Activated T-helper 1 cell treated with anti-CD3 and anti-CD28 coated beads, Interleukin-12 subunit alpha, Interleukin-12 subunit beta, Interleukin-2, Interleukin-4 antibody, amounts not matched to agents 30 ng/mL and 10 ng/mL and 1 ng/mL, durations not matched to agents 14 hours and 24 hours and 36 hours (primary cell): ENCODE measurements around the gene VCP. TPM values are rescaled to one million over a fixed set of nuclear protein-coding genes. Genes with fewer than 3 reads are reported as not detected.

Source experiments
- DNase-seq: peaks from one replicate; pipeline ENCODE4 v3.0.0; 2021; ENCODE audit warnings: low spot score
- H3K27ac Mint-ChIP-seq: one replicate; pipeline ENCODE4 v1.8.0; 2021; ENCODE audit warnings: mild to moderate bottlenecking, mixed read lengths
- H3K27me3 Mint-ChIP-seq: one replicate; pipeline ENCODE4 v1.8.0; 2022; ENCODE audit warnings: mild to moderate bottlenecking, moderate library complexity, mixed read lengths; ENCODE audit not compliant: insufficient read depth
- H3K36me3 Mint-ChIP-seq: one replicate; pipeline ENCODE4 v1.8.0; 2021; ENCODE audit warnings: low read depth, mixed read lengths
- H3K4me1 Mint-ChIP-seq: one replicate; pipeline ENCODE4 v1.8.0; 2021; ENCODE audit warnings: low read depth, mixed read lengths
- H3K4me3 Mint-ChIP-seq: one replicate; pipeline ENCODE4 v1.8.0; 2021; ENCODE audit warnings: mild to moderate bottlenecking, moderate library complexity, mixed read lengths
- H3K9me3 Mint-ChIP-seq: one replicate; pipeline ENCODE4 v1.8.0; 2021; ENCODE audit warnings: mixed read lengths
- intact Hi-C: fragments of 100-400 bp; cut with micrococcal nuclease; formaldehyde crosslinking; loops from one replicate; pipeline ENCODE4 v1.15.1; 2024
- total RNA-seq: library from RNA; stranded (reverse); gene quantifications from 2 replicates; pipeline ENCODE4 v1.2.3, GENCODE V29; 2022

The VCP gene
- total RNA-seq, 1 donor from 2014 or later, result 334 TPM

DNA sequence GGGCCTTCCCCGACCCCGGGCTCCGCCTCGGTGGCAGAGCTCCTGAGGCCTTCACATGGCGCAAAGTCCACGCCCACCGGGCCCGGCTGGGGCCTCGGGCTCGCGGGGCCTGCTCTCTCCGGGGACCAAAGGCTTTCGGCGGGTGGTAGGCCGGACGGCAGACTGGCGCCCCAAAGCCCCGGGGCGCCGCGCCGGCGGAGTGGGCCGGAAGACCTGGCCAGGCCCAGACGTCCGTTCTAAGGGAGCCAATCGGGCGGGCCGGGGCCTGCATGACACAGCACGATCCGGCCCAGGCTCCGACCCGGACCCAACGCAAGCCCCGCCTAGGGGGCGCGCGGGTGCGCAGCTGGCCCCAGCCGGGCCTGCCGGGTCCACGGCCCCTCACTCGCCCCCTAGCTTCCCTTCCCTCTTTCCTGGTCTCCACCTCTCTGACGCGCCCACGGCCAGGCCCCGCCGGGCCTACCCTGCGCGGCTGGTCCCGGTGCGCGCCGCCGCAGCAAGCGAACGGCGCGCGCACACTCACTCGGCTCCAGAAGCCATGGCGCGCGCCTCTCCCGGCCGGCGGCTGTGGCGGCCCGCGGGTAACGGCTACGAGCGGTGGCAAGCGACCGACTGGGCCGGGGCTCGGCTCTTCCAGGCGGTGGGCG, 488 bp downstream of the VCP start:
- Mint-ChIP-seq H3K27me3 (no peaks in the 10 kb centered on the region), H3K27ac (peak overlapping the region; percentile 92), H3K4me1 (peaks cover 55% of the 10 kb centered on the region), H3K4me3 (peak overlapping the region; percentile 95), H3K36me3 (peaks cover 59% of the 10 kb centered on the region), H3K9me3 (no peaks in the 10 kb centered on the region)
- intact Hi-C loops, result loop anchor here (1.0 to 10.0 kb wide), 13 partner anchors 8 to 743 kb away; partner anchors contain the start of genes CCL27, CREB3, DNAI1 and DNAJB5
- peak; percentile 72 for DNase-seq

DNA sequence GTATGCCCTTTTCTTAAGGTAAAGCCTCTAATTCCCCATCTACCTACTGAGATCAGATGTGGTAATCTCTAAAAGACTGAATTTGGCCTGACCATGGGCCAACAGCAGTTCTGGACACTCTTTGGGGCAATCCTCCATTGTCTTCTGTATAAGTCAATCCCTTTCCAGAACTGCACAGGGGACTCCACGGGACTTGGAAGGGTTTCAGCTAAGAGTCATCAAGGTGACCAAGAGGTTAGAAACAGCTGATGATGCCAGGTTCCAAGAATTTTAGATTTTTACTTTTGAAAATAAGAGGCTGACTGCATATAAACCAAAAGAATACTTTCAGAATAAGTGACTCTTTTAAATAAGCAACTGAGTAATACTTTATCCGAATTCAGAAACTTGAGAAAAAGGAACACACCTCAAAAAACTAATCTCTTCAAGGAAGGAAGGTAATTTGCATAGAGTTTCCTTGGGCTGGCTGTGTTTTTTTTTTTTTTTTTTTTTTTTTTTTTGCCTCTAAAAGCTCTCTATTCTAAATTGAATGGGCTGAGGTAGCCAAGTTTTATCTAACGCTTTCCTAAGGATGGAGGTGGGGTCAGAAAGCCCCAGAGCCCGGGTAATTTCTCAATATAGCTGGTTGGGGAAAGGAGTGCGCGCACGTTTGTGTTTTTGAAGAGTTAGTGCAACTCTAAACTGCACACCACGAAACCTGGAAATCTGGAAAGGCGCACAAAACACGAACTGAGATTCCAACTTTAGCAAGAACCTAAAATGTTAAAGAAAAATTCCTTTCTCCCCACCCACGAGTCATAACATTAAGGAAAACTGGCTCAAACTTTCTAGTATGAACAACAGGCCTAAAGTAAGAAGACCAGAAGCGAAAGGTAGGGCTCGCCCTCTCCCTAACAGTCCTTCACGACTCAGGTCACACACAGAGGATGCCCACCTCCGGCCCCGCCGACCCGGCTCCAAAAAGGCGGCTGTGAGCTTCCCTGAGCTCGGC, 1.3 kb downstream of the VCP start:
- intact Hi-C loops, result loop anchor here (2.0 to 10.0 kb wide), 6 partner anchors 14 to 616 kb away; partner anchors contain the start of genes CCL27, DNAI1, FAM219A and SIGMAR1
- peak overlapping the region; percentile 95 for H3K4me3 Mint-ChIP-seq
- H3K27ac Mint-ChIP-seq, result peak overlapping the region; percentile 84
- peaks cover 62% of the 10 kb centered on the region for H3K36me3 Mint-ChIP-seq
- no peaks in the 10 kb centered on the region for H3K9me3 Mint-ChIP-seq
- H3K27me3 Mint-ChIP-seq, result no peaks in the 10 kb centered on the region
- peaks cover 52% of the 10 kb centered on the region for H3K4me1 Mint-ChIP-seq
- no peak for DNase-seq

DNA sequence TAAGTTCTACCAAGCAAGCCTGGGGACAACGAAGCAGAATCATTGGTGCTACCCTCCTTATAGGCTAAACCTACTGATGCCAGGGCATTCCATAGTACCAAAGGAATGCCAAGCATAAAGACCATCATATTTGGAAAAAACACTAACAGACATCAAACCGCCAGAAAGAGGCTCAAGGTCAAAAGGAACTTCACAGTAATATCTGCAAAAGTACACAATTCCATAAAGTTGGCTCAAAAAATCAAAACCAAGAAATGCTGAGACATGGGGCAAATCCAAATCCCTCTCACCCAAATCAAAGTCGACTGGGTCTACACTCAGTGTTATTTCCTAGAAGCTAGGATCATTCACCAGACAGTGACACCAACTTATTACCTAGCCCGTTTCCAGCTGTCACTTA, 3.4 kb downstream of the VCP start:
- Mint-ChIP-seq H3K36me3 (peaks cover 62% of the 10 kb centered on the region), H3K4me1 (peaks cover 52% of the 10 kb centered on the region), H3K27me3 (no peaks in the 10 kb centered on the region), H3K27ac (no peak overlapping the region), H3K9me3 (no peaks in the 10 kb centered on the region), H3K4me3 (peak overlapping the region; percentile 95)
- intact Hi-C loops, result no loop called here
- no peak for DNase-seq

DNA sequence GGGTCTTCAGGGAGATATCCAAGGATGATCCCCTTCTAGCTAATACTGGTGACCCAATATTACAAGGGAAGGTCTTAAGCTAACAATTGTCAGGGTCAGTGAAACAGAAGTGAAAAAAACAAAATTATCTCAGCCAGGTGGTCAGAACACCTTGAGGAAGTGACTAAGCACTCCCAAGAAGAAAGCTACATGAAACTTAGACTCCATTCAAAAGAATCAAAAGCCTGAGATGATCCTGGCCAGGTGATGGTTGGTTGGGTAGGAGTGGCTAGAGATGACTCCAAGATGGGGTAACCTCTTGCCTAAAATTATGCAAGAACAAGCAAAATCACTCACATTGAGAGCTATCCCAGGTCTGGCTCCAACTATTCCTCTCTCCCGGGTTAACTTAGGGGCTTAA, 5.4 kb downstream of the VCP start:
- peak overlapping the region; percentile 53 for H3K27ac Mint-ChIP-seq
- H3K36me3 Mint-ChIP-seq, result peaks cover 75% of the 10 kb centered on the region
- H3K9me3 Mint-ChIP-seq, result no peaks in the 10 kb centered on the region
- H3K4me1 Mint-ChIP-seq, result peaks cover 40% of the 10 kb centered on the region
- DNase-seq, result no peak
- H3K4me3 Mint-ChIP-seq, result no peak overlapping the region
- no peaks in the 10 kb centered on the region for H3K27me3 Mint-ChIP-seq
- intact Hi-C loops, result no loop called here

DNA sequence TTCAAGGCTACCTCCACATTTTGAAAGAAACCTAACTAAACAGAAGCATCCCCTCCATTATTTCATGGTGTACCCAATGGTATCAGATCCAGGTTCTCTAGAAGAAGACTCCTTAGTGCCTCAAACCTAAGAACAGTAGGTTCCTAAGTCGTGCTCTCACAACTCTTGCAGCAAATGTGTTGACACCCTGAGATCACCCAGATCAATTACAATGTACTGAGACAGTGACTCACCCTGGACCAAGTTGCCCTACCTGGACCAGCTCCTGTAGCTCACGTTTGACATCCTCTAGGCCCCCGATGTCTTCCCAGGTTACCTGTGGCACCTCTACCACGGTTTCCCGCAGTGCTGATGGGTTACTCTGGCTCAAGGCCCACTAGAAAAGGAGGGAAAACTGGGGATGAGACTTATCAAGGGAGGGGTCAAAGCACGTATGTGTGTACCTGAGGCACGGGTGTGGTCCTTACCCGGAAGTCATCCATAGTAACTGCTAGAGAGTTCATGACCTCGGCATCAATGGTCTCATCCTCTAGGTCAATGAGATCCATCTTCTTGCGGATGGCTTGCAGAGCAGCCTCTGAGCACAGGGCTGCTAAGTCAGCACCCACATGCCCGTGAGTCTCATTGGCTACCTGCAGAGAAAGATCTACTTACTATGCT, 11.7 kb downstream of the VCP start:
- Mint-ChIP-seq H3K4me1 (peaks cover 8% of the 10 kb centered on the region), H3K27ac (no peak overlapping the region), H3K4me3 (no peak overlapping the region), H3K9me3 (no peaks in the 10 kb centered on the region), H3K27me3 (no peaks in the 10 kb centered on the region), H3K36me3 (peaks cover 81% of the 10 kb centered on the region)
- no peak for DNase-seq
- intact Hi-C loops, result no loop called here

DNA sequence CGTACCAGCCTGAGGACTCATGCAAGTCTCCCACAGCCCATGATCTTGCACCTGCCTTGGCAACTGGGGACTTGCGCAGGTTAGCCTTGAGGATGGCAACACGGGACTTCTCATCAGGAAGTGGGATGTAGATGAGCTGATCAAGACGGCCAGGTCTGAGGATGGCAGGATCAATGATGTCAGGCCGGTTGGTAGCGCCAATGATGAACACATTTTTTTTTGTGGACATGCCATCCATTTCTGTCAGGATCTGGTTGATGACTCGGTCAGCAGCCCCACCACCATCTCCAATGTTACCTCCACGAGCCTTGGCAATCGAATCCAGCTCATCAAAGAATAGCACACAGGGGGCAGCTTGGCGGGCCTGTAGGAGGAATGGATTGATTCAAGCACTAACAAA, 13.0 kb downstream of the VCP start:
- Mint-ChIP-seq H3K27ac (no peak overlapping the region), H3K9me3 (no peaks in the 10 kb centered on the region), H3K27me3 (no peaks in the 10 kb centered on the region), H3K4me1 (peaks cover 8% of the 10 kb centered on the region), H3K36me3 (peaks cover 84% of the 10 kb centered on the region), H3K4me3 (no peak overlapping the region)
- no peak for DNase-seq
- intact Hi-C loops, result no loop called here

DNA sequence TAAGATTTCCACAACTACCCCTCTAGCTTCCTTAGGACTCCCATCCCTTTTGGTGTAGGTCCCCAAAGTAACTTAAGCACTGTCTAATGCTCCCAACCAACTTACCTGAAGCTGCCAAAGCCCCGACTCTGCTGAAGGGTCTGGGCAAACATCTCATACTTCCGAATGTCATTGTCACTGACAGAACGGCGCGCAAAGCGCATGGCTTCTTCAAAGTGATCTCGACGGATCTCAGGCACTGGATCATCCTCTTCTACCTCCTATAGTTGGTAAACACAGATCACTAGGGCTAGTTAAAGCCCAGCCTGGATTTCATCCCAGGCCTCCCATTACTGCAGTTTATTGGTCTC, 15.2 kb downstream of the VCP start:
- Mint-ChIP-seq H3K36me3 (peaks cover 73% of the 10 kb centered on the region), H3K9me3 (no peaks in the 10 kb centered on the region), H3K27ac (no peak overlapping the region), H3K4me1 (peaks cover 8% of the 10 kb centered on the region), H3K4me3 (no peak overlapping the region), H3K27me3 (no peaks in the 10 kb centered on the region)
- no peak for DNase-seq
- intact Hi-C loops, result loop anchor here (2.0 kb wide), 1 partner anchor 14 kb away; no protein-coding TSS in a partner anchor

DNA sequence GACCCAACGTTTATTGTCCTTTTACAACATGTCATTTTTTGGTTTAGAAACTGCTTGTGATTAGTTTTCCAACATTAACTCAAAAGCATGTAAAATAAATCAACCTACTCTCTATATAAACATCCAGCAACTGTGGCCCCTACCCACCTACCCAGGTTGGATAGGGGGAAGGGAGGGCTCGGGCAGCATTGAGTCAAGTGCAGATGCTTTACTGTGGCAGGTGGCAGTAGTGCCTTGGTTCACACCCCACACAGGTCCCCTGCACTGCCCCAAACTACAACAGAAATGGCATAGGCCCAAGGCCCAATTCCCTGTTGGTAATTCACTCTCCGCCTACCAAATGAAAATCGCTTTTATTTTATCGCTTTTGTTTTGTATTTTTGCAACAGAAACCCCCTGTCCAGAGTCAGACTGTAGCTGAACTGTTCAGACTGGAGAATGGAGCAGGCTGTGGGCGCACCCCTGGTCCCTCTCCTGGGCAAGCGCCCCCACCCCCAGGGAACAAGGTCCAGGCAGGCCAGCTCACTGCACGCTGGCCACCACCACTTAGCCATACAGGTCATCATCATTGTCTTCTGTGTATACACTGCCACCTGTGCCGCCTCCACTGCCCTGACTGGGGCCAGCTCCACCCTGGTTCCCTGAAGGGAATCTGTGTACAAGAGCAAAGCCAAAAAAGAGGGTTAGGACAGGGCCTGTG, 15.7 kb downstream of the VCP start:
- DNase-seq, result no peak
- H3K4me1 Mint-ChIP-seq, result peaks cover 8% of the 10 kb centered on the region
- no peaks in the 10 kb centered on the region for H3K9me3 Mint-ChIP-seq
- intact Hi-C loops, result loop anchor here (2.0 kb wide), 1 partner anchor 14 kb away; no protein-coding TSS in a partner anchor
- H3K36me3 Mint-ChIP-seq, result peaks cover 69% of the 10 kb centered on the region
- peak overlapping the region; percentile 65 for H3K27ac Mint-ChIP-seq
- no peak overlapping the region for H3K4me3 Mint-ChIP-seq
- no peaks in the 10 kb centered on the region for H3K27me3 Mint-ChIP-seq

DNA sequence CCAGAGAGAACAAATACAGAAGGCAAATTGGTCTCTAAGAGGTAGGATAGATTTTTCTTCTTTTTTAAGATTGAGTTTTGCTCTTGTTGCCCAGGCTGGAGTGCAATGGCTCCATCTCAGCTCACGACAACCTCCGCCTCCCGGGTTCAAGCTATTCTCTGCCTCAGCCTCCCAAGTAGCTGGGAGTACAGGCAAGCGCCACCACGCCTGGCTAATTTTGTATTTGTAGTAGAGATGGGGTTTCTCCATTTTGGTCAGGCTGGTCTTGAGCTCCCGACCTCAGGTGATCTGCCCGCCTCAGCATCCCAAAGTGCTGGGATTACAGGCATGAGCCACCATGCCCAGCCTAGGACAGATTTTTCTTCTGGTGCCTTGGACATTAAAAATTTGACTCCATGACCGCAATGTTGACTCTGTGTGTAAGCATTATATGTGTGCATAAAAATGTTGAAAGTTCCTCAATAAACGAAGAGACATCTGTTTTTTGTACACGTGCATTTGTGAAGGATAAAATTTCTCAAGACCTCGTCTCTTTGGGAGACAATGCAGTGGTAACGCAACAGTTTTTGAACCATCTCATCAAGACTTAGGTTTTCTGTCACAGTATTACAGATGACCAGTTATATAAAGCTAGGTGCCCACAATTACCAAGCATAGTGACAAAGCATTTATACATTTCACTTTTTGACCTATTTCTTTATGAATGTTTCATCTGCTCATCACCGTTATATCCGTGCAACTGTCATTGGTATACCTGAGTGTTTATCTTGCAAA, 17.4 kb downstream of the VCP start:
- no peak overlapping the region for H3K27ac Mint-ChIP-seq
- DNase-seq, result no peak
- H3K27me3 Mint-ChIP-seq, result no peaks in the 10 kb centered on the region
- H3K4me1 Mint-ChIP-seq, result peaks cover 13% of the 10 kb centered on the region
- peaks cover 58% of the 10 kb centered on the region for H3K36me3 Mint-ChIP-seq
- H3K4me3 Mint-ChIP-seq, result no peak overlapping the region
- H3K9me3 Mint-ChIP-seq, result no peaks in the 10 kb centered on the region
- intact Hi-C loops, result loop anchor here (5.0 kb wide), 1 partner anchor 68 kb away; the partner anchor contains the start of gene DNAJB5

DNA sequence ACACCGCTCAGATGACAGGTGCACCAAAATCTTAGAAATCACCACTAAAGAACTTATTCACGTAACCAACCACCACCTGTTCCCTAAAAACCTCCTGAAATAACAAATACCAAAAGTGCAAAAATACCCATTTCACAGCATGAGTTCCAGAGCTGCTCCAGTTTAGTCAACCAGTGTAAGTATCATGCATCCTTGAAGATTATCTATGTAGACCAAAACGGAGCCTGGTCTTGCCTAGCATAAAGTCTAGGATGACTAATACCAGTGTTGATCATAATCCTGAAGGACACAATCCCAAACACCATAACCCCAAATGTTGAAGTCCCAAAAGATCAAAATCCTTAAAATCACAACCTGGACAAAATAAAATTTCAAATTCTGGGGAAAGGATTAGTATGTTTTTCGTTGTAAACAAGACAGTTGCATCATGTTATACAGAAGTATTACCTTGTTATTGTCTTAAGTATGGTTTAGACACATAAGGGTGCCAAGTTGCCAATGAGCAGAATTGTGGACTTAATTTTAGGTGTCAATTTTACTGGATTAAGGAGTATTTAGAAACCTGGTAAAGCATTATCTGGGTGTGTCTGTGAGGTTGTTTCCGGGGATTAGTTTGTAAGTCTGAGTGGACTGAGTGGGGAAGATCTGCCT, 18.1 kb downstream of the VCP start:
- H3K4me3 Mint-ChIP-seq, result no peak overlapping the region
- no peak overlapping the region for H3K27ac Mint-ChIP-seq
- H3K36me3 Mint-ChIP-seq, result peaks cover 54% of the 10 kb centered on the region
- no peaks in the 10 kb centered on the region for H3K27me3 Mint-ChIP-seq
- H3K9me3 Mint-ChIP-seq, result no peaks in the 10 kb centered on the region
- intact Hi-C loops, result loop anchor here (5.0 kb wide), 1 partner anchor 67 kb away; the partner anchor contains the start of gene DNAJB5
- DNase-seq, result no peak
- peaks cover 11% of the 10 kb centered on the region for H3K4me1 Mint-ChIP-seq
